ENCODE results near the gene RBBP5. TPM values are rescaled to one million over a fixed set of nuclear protein-coding genes. Genes with fewer than 3 reads are reported as not detected.

RBBP5 gene
- total RNA-seq, 1 experiment from 2014 or later, result 17.3 TPM

- H3K36me3 Mint-ChIP-seq (ENCODE audit: insufficient read depth in 1 of 3, low read depth in 3 of 3), result no peaks in the 10 kb centered on the region
- Histone ChIP-seq H4K20me1 (ENCODE audit: control insufficient read depth, insufficient read depth, insufficient read length) (no peaks in the 10 kb centered on the region), H3K56ac (ENCODE audit: insufficient read length, low read depth, low read length) (no peak overlapping the region), H3K4ac (ENCODE audit: low read depth, low read length) (no peak overlapping the region), H3T11ph (ENCODE audit: low read length) (no peak overlapping the region), H2BK120ac (ENCODE audit: low read depth, low read length, poor library complexity, severe bottlenecking) (no peak overlapping the region), H3K9me3 (ENCODE audit: control insufficient read depth, low read depth, low read length) (no peaks in the 10 kb centered on the region), H3K23ac (ENCODE audit: insufficient read length, low read depth, low read length) (no peak overlapping the region), H3K79me2 (ENCODE audit: insufficient read depth, low read length) (no peaks in the 10 kb centered on the region), H2AK5ac (ENCODE audit: insufficient read length, low read length) (no peak overlapping the region), H3K27me3 (ENCODE audit: insufficient read depth, low read length) (no peaks in the 10 kb centered on the region), H2BK20ac (ENCODE audit: low read depth, low read length, poor library complexity, severe bottlenecking) (no peak overlapping the region), H3K79me1 (ENCODE audit: insufficient read depth, low read depth, low read length, poor library complexity, severe bottlenecking) (no peaks in the 10 kb centered on the region), H2AFZ (ENCODE audit: low read length) (no peak overlapping the region), H3K23me2 (ENCODE audit: insufficient read length, low read depth, low read length, poor library complexity, severe bottlenecking) (no peaks in the 10 kb centered on the region), H2BK15ac (ENCODE audit: low read depth, low read length) (no peak overlapping the region), H2BK12ac (ENCODE audit: insufficient read length, low read depth, low read length) (no peak overlapping the region), H4K8ac (replicated peaks; ENCODE audit: insufficient read length, low read depth, low read length) (no peak overlapping the region), H4K5ac (ENCODE audit: insufficient read length, low read depth, low read length) (no peak overlapping the region), H3K4me2 (ENCODE audit: insufficient read depth, insufficient read length, low read length) (no peak overlapping the region), H3K14ac (ENCODE audit: insufficient read depth, low read length) (no peak overlapping the region), H3K27ac (ENCODE audit: insufficient read length, low read depth, low read length) (no peak overlapping the region), H3K4me1 (ENCODE audit: insufficient read depth, low read length) (no peaks in the 10 kb centered on the region), H3K18ac (ENCODE audit: insufficient read length, low read depth, low read length) (no peak overlapping the region), H3K9ac (ENCODE audit: extremely low read depth, insufficient read length, low read length) (no peak overlapping the region), H4K91ac (ENCODE audit: insufficient read length, low read depth, low read length) (no peak overlapping the region), H2BK5ac (ENCODE audit: insufficient read length, low read length) (no peak overlapping the region)
- WGBS (ENCODE audit: extremely low coverage, insufficient read length, low lambda C conversion rate), result no CpG with 5 or more reads among the region's 10 CpGs
- H3K4me1 Mint-ChIP-seq, result peaks cover 4% of the 10 kb centered on the region in 2 experiments
- no peak overlapping the region for H3K4me3 Mint-ChIP-seq
- DNase-seq, result no peak
- TF ChIP-seq, protein P1, sequence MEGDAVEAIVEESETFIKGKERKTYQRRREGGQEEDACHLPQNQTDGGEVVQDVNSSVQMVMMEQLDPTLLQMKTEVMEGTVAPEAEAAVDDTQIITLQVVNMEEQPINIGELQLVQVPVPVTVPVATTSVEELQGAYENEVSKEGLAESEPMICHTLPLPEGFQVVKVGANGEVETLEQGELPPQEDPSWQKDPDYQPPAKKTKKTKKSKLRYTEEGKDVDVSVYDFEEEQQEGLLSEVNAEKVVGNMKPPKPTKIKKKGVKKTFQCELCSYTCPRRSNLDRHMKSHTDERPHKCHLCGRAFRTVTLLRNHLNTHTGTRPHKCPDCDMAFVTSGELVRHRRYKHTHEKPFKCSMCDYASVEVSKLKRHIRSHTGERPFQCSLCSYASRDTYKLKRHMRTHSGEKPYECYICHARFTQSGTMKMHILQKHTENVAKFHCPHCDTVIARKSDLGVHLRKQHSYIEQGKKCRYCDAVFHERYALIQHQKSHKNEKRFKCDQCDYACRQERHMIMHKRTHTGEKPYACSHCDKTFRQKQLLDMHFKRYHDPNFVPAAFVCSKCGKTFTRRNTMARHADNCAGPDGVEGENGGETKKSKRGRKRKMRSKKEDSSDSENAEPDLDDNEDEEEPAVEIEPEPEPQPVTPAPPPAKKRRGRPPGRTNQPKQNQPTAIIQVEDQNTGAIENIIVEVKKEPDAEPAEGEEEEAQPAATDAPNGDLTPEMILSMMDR (conservative IDR thresholded peaks at IDR 0.05), result no peak
- no peaks in the 10 kb centered on the region for H3K9me3 Mint-ChIP-seq
- H3K27ac Mint-ChIP-seq, result no peak overlapping the region
- H3K27me3 Mint-ChIP-seq (ENCODE audit: low read depth), result peaks cover 3% of the 10 kb centered on the region; the same call in 1 of the 2 replicates
These were observed 61.0 kb downstream of the RBBP5 start for GRCh38 chr1:205060746-205061145.
